NT2/D1 (cell line): Measurements from ENCODE around the gene MEIS2.

Source experiments
- DNase-seq: peaks from one replicate; pipeline ENCODE4 v3.0.0-alpha.2; 2011; ENCODE audit warnings: low read depth, low spot score
- H3K27me3 ChIP-seq: 2 replicates; pipeline ENCODE4 v1.6.0; 2011; ENCODE audit warnings: mild to moderate bottlenecking; ENCODE audit not compliant: insufficient read length, insufficient read depth
- H3K36me3 ChIP-seq: 2 replicates; pipeline ENCODE4 v1.6.1; 2011; ENCODE audit warnings: mild to moderate bottlenecking, low read length, mixed read lengths; ENCODE audit not compliant: insufficient read depth, insufficient read length
- H3K4me1 ChIP-seq: 2 replicates; pipeline ENCODE4 v1.5.1; 2011; ENCODE audit not compliant: insufficient read depth, insufficient read length
- H3K4me3 ChIP-seq: 2 replicates; pipeline ENCODE4 v1.5.1; 2011; ENCODE audit warnings: low read depth; ENCODE audit not compliant: insufficient read length
- H3K9ac ChIP-seq: 2 replicates; pipeline ENCODE4 v1.6.0; 2011; ENCODE audit warnings: low read depth; ENCODE audit not compliant: insufficient read length
- H3K9me3 ChIP-seq: 2 replicates; pipeline ENCODE4 v1.5.1; 2011; ENCODE audit warnings: mild to moderate bottlenecking, low read length; ENCODE audit not compliant: insufficient read depth
- SUZ12 ChIP-seq: IDR thresholded peaks from 2 replicates; pipeline ENCODE4 v1.6.1; 2011; ENCODE audit not compliant: insufficient read length, insufficient read depth; ENCODE audit errors: extremely low read depth
- YY1 ChIP-seq: IDR thresholded peaks from 2 replicates; pipeline ENCODE4 v1.6.1; 2011; ENCODE audit not compliant: insufficient read length, insufficient read depth
- ZNF274 ChIP-seq: IDR thresholded peaks from 2 replicates; pipeline ENCODE4 v1.6.1; 2011; ENCODE audit warnings: mild to moderate bottlenecking, low read depth, low read length

The MEIS2 gene

DNA sequence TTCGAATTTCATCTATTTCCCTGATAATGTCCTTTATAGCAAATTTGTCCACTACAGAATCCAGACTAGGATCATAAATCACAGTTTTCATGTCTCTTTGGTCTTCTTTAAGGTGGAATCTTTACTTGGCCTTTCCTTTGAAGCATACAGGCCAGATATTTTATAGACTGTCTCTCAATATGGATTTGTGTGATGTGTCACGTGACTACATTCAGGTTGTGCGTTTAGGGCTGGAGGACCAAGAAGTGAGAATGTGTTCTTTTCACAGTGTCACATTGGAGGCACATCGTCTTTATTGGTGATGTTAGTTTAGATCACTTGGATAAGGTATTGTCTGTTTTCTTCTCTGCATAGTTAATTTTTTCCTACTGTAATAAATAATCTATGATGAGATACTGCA lies 232.9 kb downstream of the MEIS2 start:
- TF ChIP-seq ZNF274 (no peak), SUZ12 (no peak), YY1 (no peak)
- H3K36me3 ChIP-seq: no peaks in the 10 kb centered on the region
- no peaks in the 10 kb centered on the region for H3K4me1 ChIP-seq
- H3K27me3 ChIP-seq: no peaks in the 10 kb centered on the region
- no peak for DNase-seq
- H3K4me3 ChIP-seq: no peak overlapping the region
- no peaks in the 10 kb centered on the region for H3K9me3 ChIP-seq
- no peak overlapping the region for H3K9ac ChIP-seq

DNA sequence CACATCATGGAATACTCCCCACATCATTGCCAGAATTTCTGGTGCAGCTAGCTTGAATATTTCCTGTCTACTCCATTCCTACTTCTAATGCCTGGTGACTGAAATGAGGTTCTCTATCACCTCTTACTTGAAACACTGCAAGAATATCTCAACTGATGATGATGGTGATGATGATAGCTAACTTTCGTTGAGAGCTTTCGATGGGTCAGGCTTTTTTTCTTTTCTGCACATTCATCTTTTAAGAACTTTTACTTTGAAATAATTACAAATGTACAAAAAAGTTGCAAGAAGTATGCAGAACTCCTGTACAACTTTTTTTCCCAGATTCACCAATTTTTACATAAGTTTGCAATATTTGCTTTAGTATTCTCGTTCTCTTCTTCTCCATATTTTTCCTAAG lies 233.5 kb downstream of the MEIS2 start:
- no peaks in the 10 kb centered on the region for H3K9me3 ChIP-seq
- no peaks in the 10 kb centered on the region for H3K4me1 ChIP-seq
- no peak for DNase-seq
- TF ChIP-seq YY1: no peak
- no peak for TF ChIP-seq SUZ12
- no peak for TF ChIP-seq ZNF274
- H3K4me3 ChIP-seq: no peak overlapping the region
- H3K9ac ChIP-seq: no peak overlapping the region
- no peaks in the 10 kb centered on the region for H3K36me3 ChIP-seq
- H3K27me3 ChIP-seq: no peaks in the 10 kb centered on the region

DNA sequence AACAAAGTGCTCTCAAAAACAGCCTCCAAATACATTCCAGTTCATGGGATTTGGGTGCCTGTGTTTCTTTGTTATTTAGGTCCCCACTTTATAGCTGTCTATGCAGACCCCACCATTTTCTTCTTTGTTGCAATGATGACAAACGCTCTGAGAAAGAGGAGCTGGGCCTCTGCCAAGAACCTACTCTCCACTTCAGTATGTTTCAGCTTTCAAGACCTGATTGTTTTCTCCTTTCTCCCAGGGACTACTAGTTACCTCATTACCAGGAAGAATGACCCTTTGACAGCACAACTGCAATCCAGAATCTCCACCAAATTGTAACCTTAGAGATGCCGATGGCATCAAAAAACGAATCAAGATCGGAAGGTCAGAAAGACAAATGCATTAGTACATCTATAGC lies 236.8 kb downstream of the MEIS2 start:
- Histone ChIP-seq H3K9me3 (no peaks in the 10 kb centered on the region), H3K36me3 (no peaks in the 10 kb centered on the region), H3K4me1 (no peaks in the 10 kb centered on the region), H3K9ac (no peak overlapping the region), H3K4me3 (no peak overlapping the region), H3K27me3 (no peaks in the 10 kb centered on the region)
- no peak for TF ChIP-seq ZNF274
- no peak for TF ChIP-seq YY1
- no peak for TF ChIP-seq SUZ12
- no peak for DNase-seq

DNA sequence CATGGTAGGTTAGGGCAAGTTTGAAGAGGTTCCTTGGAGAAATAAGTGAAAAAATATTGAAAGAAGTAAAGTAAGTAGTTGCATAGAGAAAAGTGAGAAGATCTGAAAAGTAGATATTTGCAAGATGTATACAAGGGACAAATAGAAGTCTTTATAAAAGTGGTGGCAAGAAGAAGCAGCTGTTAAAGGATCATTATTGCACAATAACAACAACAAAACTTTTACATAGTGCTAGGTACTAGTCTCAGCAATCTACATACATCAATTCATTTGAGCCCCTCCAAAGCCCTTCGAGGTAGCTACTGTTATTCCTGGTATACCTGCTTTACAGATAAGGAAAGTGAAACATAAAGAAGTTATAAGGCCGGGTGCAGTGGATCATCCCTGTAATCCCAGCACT lies 239.6 kb downstream of the MEIS2 start:
- no peak overlapping the region for H3K4me3 ChIP-seq
- H3K4me1 ChIP-seq: no peaks in the 10 kb centered on the region
- TF ChIP-seq ZNF274: no peak
- no peak for TF ChIP-seq SUZ12
- no peak for TF ChIP-seq YY1
- H3K9me3 ChIP-seq: no peaks in the 10 kb centered on the region
- H3K36me3 ChIP-seq: no peaks in the 10 kb centered on the region
- no peak for DNase-seq
- no peak overlapping the region for H3K9ac ChIP-seq
- H3K27me3 ChIP-seq: no peaks in the 10 kb centered on the region

DNA sequence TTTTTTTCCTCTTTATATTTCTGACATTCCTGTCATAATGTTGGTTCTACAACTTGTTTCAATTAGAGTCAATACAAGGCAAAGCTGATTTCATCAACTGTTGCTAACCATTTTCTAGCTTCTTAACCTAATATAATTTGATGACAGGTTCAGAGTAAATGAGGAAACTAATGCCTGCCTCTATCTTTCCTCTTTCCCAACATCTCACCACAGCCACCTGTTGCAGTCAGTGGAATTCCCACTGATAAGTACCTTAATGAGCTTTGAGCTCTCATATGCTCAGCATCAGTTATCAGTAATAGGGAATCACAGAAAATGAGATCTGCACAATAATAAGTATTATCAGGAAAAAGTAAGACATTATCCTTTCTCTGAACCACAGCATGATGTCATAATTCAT lies 241.9 kb downstream of the MEIS2 start:
- TF ChIP-seq ZNF274: no peak
- TF ChIP-seq YY1: no peak
- TF ChIP-seq SUZ12: no peak
- H3K9me3 ChIP-seq: no peaks in the 10 kb centered on the region

DNA sequence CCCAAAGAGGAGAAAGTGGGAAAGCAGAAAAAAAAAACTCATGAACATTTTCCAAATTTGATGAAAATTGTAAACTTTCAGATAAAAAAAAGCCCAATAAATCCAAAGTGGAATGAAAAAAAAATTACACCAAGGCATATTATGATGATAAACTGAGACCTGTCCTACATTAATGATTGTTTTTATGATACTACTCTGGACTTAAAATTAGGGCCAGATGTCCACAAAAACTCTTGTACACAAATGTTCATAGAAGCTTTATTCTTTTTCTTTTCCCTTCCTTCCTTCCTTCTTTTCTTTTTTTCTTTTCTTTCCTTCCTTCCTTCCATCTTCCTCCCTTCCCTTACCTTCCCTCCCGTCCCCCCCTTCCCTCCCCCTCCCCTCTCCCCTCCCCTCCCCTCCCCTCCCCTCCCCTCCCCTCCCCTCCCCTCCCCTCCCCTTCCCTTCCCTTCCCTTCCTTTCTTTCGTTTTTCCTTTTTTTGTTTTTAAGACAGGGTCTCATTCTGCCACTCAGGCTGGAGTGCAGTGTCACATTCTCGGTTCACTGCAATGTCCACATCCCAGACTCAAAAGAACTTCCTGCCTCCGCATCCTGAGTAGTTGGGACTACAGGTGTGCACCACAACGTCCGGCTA lies 243.9 kb downstream of the MEIS2 start:
- Histone ChIP-seq H3K4me3 (no peak overlapping the region), H3K9me3 (no peaks in the 10 kb centered on the region), H3K36me3 (no peaks in the 10 kb centered on the region), H3K27me3 (no peaks in the 10 kb centered on the region), H3K4me1 (no peaks in the 10 kb centered on the region), H3K9ac (no peak overlapping the region)
- DNase-seq: no peak
- TF ChIP-seq SUZ12 (no peak), YY1 (no peak), ZNF274 (no peak)

More for the DNA sequence above, 241.9 kb downstream of the MEIS2 start:
- no peaks in the 10 kb centered on the region for H3K27me3 ChIP-seq
- H3K4me3 ChIP-seq: no peak overlapping the region
- DNase-seq: no peak
- H3K9ac ChIP-seq: no peak overlapping the region
- no peaks in the 10 kb centered on the region for H3K4me1 ChIP-seq
- no peaks in the 10 kb centered on the region for H3K36me3 ChIP-seq

DNA sequence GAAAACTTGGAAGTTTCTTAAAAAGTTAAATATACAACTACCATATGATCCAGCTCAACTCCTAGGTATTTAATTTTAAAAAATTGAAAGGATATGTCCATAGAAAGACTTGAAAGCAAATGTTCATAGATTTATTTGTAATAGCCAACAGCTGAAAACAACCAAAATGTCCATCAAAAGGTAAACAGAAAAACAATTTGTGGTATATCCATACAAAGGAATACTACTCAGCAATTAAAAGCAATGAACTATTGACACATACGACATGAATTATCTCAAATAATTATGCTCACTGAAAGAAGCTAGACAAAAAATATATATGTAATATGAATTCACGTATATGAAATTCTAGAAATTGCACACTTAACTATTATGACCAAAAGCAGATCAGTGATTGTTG lies 249.5 kb downstream of the MEIS2 start:
- Histone ChIP-seq H3K9me3 (no peaks in the 10 kb centered on the region), H3K36me3 (no peaks in the 10 kb centered on the region), H3K4me1 (no peaks in the 10 kb centered on the region), H3K27me3 (no peaks in the 10 kb centered on the region), H3K4me3 (no peak overlapping the region), H3K9ac (no peak overlapping the region)
- no peak for DNase-seq
- no peak for TF ChIP-seq YY1
- no peak for TF ChIP-seq SUZ12
- no peak for TF ChIP-seq ZNF274

DNA sequence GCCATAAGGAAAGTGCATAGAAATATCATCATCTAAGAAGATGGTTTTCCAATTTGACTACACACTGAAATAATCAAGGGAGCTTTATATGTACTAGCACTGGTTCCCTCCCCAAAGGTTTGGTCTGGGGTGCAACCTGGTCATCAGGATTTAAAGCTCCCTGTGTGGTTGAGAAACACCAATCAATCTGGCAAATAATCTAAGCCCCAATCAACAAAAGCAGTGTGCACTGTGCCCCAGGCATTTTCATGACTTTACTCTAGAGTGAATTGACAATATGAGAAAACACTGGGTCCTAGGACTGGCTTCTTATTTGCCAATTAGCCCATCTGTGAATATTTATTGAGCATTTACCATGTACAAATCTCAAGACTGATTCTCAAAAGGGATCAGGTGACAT lies 255.1 kb downstream of the MEIS2 start:
- Histone ChIP-seq H3K4me3 (no peak overlapping the region), H3K9me3 (no peaks in the 10 kb centered on the region), H3K9ac (no peak overlapping the region), H3K36me3 (no peaks in the 10 kb centered on the region), H3K27me3 (no peaks in the 10 kb centered on the region), H3K4me1 (no peaks in the 10 kb centered on the region)
- TF ChIP-seq SUZ12: no peak
- no peak for TF ChIP-seq YY1
- no peak for TF ChIP-seq ZNF274
- DNase-seq: no peak
